H9 (cell line): Measurements from ENCODE around the gene GCNT1. TPM values are rescaled to one million over a fixed set of nuclear protein-coding genes. Genes with fewer than 3 reads are reported as not detected.

ENCODE experiments used
- DNase-seq: peaks from one replicate; pipeline ENCODE4 v3.0.0-alpha.2; 2017
- H2AFZ ChIP-seq: one replicate; pipeline ENCODE4 v1.6.1; 2013; ENCODE audit warnings: mild to moderate bottlenecking, low read length, control low read depth, moderate library complexity
- H2AK5ac ChIP-seq: 2 replicates; pipeline ENCODE4 v1.6.1; 2013; ENCODE audit warnings: low read length, control low read depth, mixed read lengths; ENCODE audit not compliant: insufficient read length
- H2BK120ac ChIP-seq: one replicate; pipeline ENCODE4 v1.6.1; 2013; ENCODE audit warnings: low read depth, mild to moderate bottlenecking, low read length, control low read depth, inconsistent platforms; ENCODE audit not compliant: poor library complexity, severe bottlenecking
- H2BK12ac ChIP-seq: 2 replicates; pipeline ENCODE4 v1.6.1; 2013; ENCODE audit warnings: low read length, control low read depth, mixed read lengths, low read depth; ENCODE audit not compliant: insufficient read length
- H2BK15ac ChIP-seq: 2 replicates; pipeline ENCODE4 v1.6.1; 2013; ENCODE audit warnings: low read depth, low read length, control low read depth
- H2BK20ac ChIP-seq: one replicate; pipeline ENCODE4 v1.6.1; 2013; ENCODE audit warnings: low read depth, mild to moderate bottlenecking, low read length, control low read depth, inconsistent platforms; ENCODE audit not compliant: poor library complexity, severe bottlenecking
- H2BK5ac ChIP-seq: 2 replicates; pipeline ENCODE4 v1.6.1; 2013; ENCODE audit warnings: low read length, control low read depth, mixed read lengths; ENCODE audit not compliant: insufficient read length
- H3K14ac ChIP-seq: 2 replicates; pipeline ENCODE4 v1.6.1; 2013; ENCODE audit warnings: low read length, control low read depth; ENCODE audit not compliant: insufficient read depth
- H3K18ac ChIP-seq: 2 replicates; pipeline ENCODE4 v1.6.1; 2013; ENCODE audit warnings: low read depth, mild to moderate bottlenecking, mixed read lengths, low read length, control low read depth; ENCODE audit not compliant: insufficient read length
- H3K23ac ChIP-seq: 2 replicates; pipeline ENCODE4 v1.6.1; 2013; ENCODE audit warnings: low read length, control low read depth, mixed read lengths, low read depth; ENCODE audit not compliant: insufficient read length
- H3K23me2 ChIP-seq: 2 replicates; pipeline ENCODE4 v1.6.1; 2013; ENCODE audit warnings: low read depth, mild to moderate bottlenecking, mixed read lengths, low read length, control low read depth; ENCODE audit not compliant: insufficient read length, poor library complexity, severe bottlenecking
- H3K27ac ChIP-seq: 2 replicates; pipeline ENCODE4 v1.5.1; 2013; ENCODE audit warnings: low read length, control low read depth, mixed read lengths, low read depth; ENCODE audit not compliant: insufficient read length
- H3K27me3 ChIP-seq: 2 replicates; pipeline ENCODE4 v1.6.1; 2013; ENCODE audit warnings: low read length, control low read depth, inconsistent platforms; ENCODE audit not compliant: insufficient read depth
- H3K4ac ChIP-seq: 2 replicates; pipeline ENCODE4 v1.6.1; 2013; ENCODE audit warnings: low read depth, mild to moderate bottlenecking, control low read depth, inconsistent platforms, low read length, moderate library complexity
- H3K4me1 ChIP-seq: 2 replicates; pipeline ENCODE4 v1.6.1; 2013; ENCODE audit warnings: low read length, control low read depth, inconsistent platforms; ENCODE audit not compliant: insufficient read depth
- H3K4me2 ChIP-seq: 2 replicates; pipeline ENCODE4 v1.6.1; 2013; ENCODE audit warnings: low read length, control low read depth, mixed read lengths; ENCODE audit not compliant: insufficient read length, insufficient read depth
- H3K56ac ChIP-seq: 2 replicates; pipeline ENCODE4 v1.6.1; 2013; ENCODE audit warnings: low read depth, mild to moderate bottlenecking, mixed read lengths, low read length, control low read depth; ENCODE audit not compliant: insufficient read length
- H3K79me1 ChIP-seq: 2 replicates; pipeline ENCODE4 v1.6.1; 2013; ENCODE audit warnings: low read depth, mild to moderate bottlenecking, moderate library complexity, low read length, control low read depth, inconsistent platforms; ENCODE audit not compliant: insufficient read depth, poor library complexity, severe bottlenecking
- H3K79me2 ChIP-seq: 2 replicates; pipeline ENCODE4 v1.6.1; 2013; ENCODE audit warnings: low read length, control low read depth, inconsistent platforms; ENCODE audit not compliant: insufficient read depth
- H3K9ac ChIP-seq: 2 replicates; pipeline ENCODE4 v1.6.1; 2013; ENCODE audit warnings: low read length, control low read depth, mixed read lengths; ENCODE audit not compliant: insufficient read length; ENCODE audit errors: extremely low read depth
- H3K9me3 ChIP-seq: one replicate; pipeline ENCODE4 v1.6.1; 2013; ENCODE audit warnings: low read depth, low read length, inconsistent platforms; ENCODE audit not compliant: control insufficient read depth
- H3T11ph ChIP-seq: one replicate; pipeline ENCODE4 v1.6.1; 2013; ENCODE audit warnings: mild to moderate bottlenecking, low read length, control low read depth, inconsistent platforms
- H4K20me1 ChIP-seq: one replicate; pipeline ENCODE4 v1.6.1; 2013; ENCODE audit not compliant: control insufficient read depth, insufficient read length, insufficient read depth
- H4K5ac ChIP-seq: 2 replicates; pipeline ENCODE4 v1.6.1; 2013; ENCODE audit warnings: low read depth, mild to moderate bottlenecking, mixed read lengths, low read length, control low read depth; ENCODE audit not compliant: insufficient read length
- H4K8ac ChIP-seq: replicated peaks from 2 replicates; pipeline ENCODE4 v1.6.1; 2013; ENCODE audit warnings: low read length, control low read depth, mixed read lengths, low read depth; ENCODE audit not compliant: insufficient read length
- H4K91ac ChIP-seq: 2 replicates; pipeline ENCODE4 v1.6.1; 2013; ENCODE audit warnings: low read depth, mild to moderate bottlenecking, moderate library complexity, mixed read lengths, low read length, control low read depth; ENCODE audit not compliant: insufficient read length
- H3K27ac Mint-ChIP-seq, 3 experiments: 2 replicates in 2 of 3; 3 replicates in 1 of 3; pipeline ENCODE4 v1.8.0; 2020 to 2021; ENCODE audit warnings: mixed read lengths in 3 of 3, mild to moderate bottlenecking in 1 of 3, moderate library complexity in 1 of 3
- H3K27me3 Mint-ChIP-seq: 2 replicates; pipeline ENCODE4 v1.8.0; 2021; ENCODE audit warnings: low read depth, mild to moderate bottlenecking, moderate library complexity, mixed read lengths
- H3K36me3 Mint-ChIP-seq, 3 experiments: 2 replicates in 2 of 3; 3 replicates in 1 of 3; pipeline ENCODE4 v1.8.0; 2020 to 2021; ENCODE audit warnings: low read depth in 3 of 3, mixed read lengths in 3 of 3; ENCODE audit not compliant: insufficient read depth in 1 of 3
- H3K4me1 Mint-ChIP-seq, 2 experiments: 2 replicates each; pipeline ENCODE4 v1.8.0; 2020; ENCODE audit warnings: mixed read lengths in 2 of 2
- H3K4me3 Mint-ChIP-seq, 2 experiments: 2 replicates in 1 of 2; 3 replicates in 1 of 2; pipeline ENCODE4 v1.8.0; 2020 to 2021; ENCODE audit warnings: mild to moderate bottlenecking in 2 of 2, mixed read lengths in 2 of 2, moderate library complexity in 1 of 2
- H3K9me3 Mint-ChIP-seq, 2 experiments: 2 replicates in 1 of 2; 3 replicates in 1 of 2; pipeline ENCODE4 v1.8.0; 2020; ENCODE audit warnings: mild to moderate bottlenecking in 2 of 2, mixed read lengths in 2 of 2, moderate library complexity in 1 of 2
- WGBS: extraction: QIAGEN DNeasy Blood & Tissue Kit; methylation state at CpG from one replicate; pipeline ENCODE4 v1.1.7; 2013; ENCODE audit warnings: missing lambda C conversion rate, low lambda C conversion rate, mixed read lengths; ENCODE audit not compliant: insufficient read length; ENCODE audit errors: extremely low coverage; 5-methylcytosine and 5-hydroxymethylcytosine counted together
- total RNA-seq: library from RNA; stranded (reverse); gene quantifications from 2 replicates; pipeline ENCODE4 v1.2.1, GENCODE V29; 2021
- TF ChIP-seq, protein P1 (sequence below): fragments of 200-600 bp; sonication (generic); conservative IDR thresholded peaks from 3 replicates; pipeline ENCODE4 v1.8.0; 2021; ENCODE audit warnings: antibody characterized with exemption, mild to moderate bottlenecking

GCNT1 gene
- total RNA-seq, 1 experiment from 2014 or later = 35.6 TPM

DNA sequence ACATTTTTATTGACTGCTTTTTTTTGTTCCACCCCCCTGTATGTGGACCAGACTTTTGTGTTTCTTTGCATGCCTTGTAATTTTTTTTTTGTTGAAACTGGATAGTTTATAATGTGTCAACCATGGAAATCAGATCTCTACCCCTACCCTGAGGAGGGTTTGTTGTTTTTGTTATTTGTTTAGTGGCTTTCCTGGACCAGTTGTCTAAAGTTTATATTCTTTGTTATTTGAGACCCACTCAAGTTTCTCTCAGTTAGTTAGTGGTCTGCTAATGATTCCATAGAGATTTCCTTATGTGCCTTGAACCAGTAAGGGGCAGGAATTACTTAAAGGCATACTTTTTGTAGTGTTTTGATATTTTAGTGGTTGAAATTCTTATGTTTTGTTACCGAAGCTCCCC is 41.1 kb downstream of the GCNT1 start:
- peaks cover 2 to 46% (median 24%) of the 10 kb centered on the region in 3 experiments; a peak in 6 of 7 replicates for H3K36me3 Mint-ChIP-seq
- Histone ChIP-seq H3K23ac (no peak overlapping the region), H3K79me1 (no peaks in the 10 kb centered on the region), H3K79me2 (no peaks in the 10 kb centered on the region), H3K4me1 (no peaks in the 10 kb centered on the region), H2BK12ac (no peak overlapping the region), H3K27ac (no peak overlapping the region), H4K8ac (no peak overlapping the region), H4K5ac (no peak overlapping the region), H3T11ph (no peak overlapping the region), H2BK20ac (no peak overlapping the region), H2AFZ (no peak overlapping the region), H3K9ac (no peak overlapping the region), H3K9me3 (no peaks in the 10 kb centered on the region), H2BK15ac (no peak overlapping the region), H3K14ac (no peak overlapping the region), H2AK5ac (no peak overlapping the region), H2BK120ac (no peak overlapping the region), H3K27me3 (no peaks in the 10 kb centered on the region), H3K23me2 (no peaks in the 10 kb centered on the region), H3K56ac (no peak overlapping the region), H3K4me2 (no peak overlapping the region), H3K18ac (no peak overlapping the region), H3K4ac (no peak overlapping the region), H4K20me1 (no peaks in the 10 kb centered on the region), H2BK5ac (no peak overlapping the region), H4K91ac (no peak overlapping the region)
- H3K4me3 Mint-ChIP-seq = no peak overlapping the region
- peaks cover 10 to 17% of the 10 kb centered on the region in 2 experiments for H3K4me1 Mint-ChIP-seq
- H3K27ac Mint-ChIP-seq = peak overlapping the region in 1 of 3 experiments; percentile 9; a peak in 2 of 7 replicates
- H3K9me3 Mint-ChIP-seq = peaks cover 0 to 4% of the 10 kb centered on the region in 2 experiments; a peak in 1 of 5 replicates
- no peaks in the 10 kb centered on the region; the same call in 1 of the 2 replicates for H3K27me3 Mint-ChIP-seq
- TF ChIP-seq, protein P1, sequence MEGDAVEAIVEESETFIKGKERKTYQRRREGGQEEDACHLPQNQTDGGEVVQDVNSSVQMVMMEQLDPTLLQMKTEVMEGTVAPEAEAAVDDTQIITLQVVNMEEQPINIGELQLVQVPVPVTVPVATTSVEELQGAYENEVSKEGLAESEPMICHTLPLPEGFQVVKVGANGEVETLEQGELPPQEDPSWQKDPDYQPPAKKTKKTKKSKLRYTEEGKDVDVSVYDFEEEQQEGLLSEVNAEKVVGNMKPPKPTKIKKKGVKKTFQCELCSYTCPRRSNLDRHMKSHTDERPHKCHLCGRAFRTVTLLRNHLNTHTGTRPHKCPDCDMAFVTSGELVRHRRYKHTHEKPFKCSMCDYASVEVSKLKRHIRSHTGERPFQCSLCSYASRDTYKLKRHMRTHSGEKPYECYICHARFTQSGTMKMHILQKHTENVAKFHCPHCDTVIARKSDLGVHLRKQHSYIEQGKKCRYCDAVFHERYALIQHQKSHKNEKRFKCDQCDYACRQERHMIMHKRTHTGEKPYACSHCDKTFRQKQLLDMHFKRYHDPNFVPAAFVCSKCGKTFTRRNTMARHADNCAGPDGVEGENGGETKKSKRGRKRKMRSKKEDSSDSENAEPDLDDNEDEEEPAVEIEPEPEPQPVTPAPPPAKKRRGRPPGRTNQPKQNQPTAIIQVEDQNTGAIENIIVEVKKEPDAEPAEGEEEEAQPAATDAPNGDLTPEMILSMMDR = no peak
- no CpG with 5 or more reads among the region's 1 CpG for WGBS
- DNase-seq = no peak
